Neural cell (in vitro differentiated cells): ENCODE results near the gene CDH6. TPM values are rescaled to one million over a fixed set of nuclear protein-coding genes. Genes with fewer than 3 reads are reported as not detected.

Experiments used
- H2AFZ ChIP-seq: fragments of 200-600, 300-800 bp; sonication (generic), shearing (Covaris generic); 2 replicates; pipeline ENCODE4 v1.6.0; 2014; ENCODE audit warnings: low read depth, mild to moderate bottlenecking, antibody characterized with exemption, low read length, moderate library complexity
- H3F3A ChIP-seq: fragments of 200-600 bp; shearing (Covaris generic); 2 replicates; pipeline ENCODE4 v1.6.1; 2016; ENCODE audit warnings: mild to moderate bottlenecking, moderate library complexity, mixed read lengths, antibody characterized with exemption, low read length; ENCODE audit not compliant: insufficient read depth, poor library complexity, severe bottlenecking
- H3K27ac ChIP-seq: fragments of 200-600, 300-800 bp; sonication (generic), shearing (Covaris generic); 2 replicates; pipeline ENCODE4 v1.5.1; 2014; ENCODE audit warnings: mild to moderate bottlenecking, low read length, moderate library complexity
- H3K27me3 ChIP-seq: fragments of 300-800, 200-600 bp; sonication (generic), shearing (Covaris generic); 2 replicates; pipeline ENCODE4 v1.6.0; 2014; ENCODE audit warnings: mild to moderate bottlenecking, low read depth, low read length, moderate library complexity; ENCODE audit not compliant: insufficient read depth
- H3K36me3 ChIP-seq: fragments of 300-800, 200-600 bp; sonication (generic), shearing (Covaris generic); 2 replicates; pipeline ENCODE4 v1.5.1; 2014; ENCODE audit warnings: mild to moderate bottlenecking, antibody characterized with exemption, low read length, moderate library complexity; ENCODE audit not compliant: insufficient read depth
- H3K4me2 ChIP-seq: fragments of 300-800, 200-600 bp; sonication (generic), shearing (Covaris generic); 2 replicates; pipeline ENCODE4 v1.6.0; 2014; ENCODE audit warnings: mild to moderate bottlenecking, low read length
- H3K4me3 ChIP-seq: fragments of 300-800, 200-600 bp; sonication (generic), shearing (Covaris generic); 2 replicates; pipeline ENCODE4 v1.5.1; 2014; ENCODE audit warnings: mild to moderate bottlenecking, low read length, moderate library complexity
- H3K79me2 ChIP-seq: fragments of 200-600 bp; shearing (Covaris generic); replicated peaks from 2 replicates; pipeline ENCODE4 v1.6.0; 2014; ENCODE audit warnings: mild to moderate bottlenecking, low read length, moderate library complexity; ENCODE audit not compliant: insufficient read depth
- H3K9ac ChIP-seq: fragments of 300-800, 200-600 bp; sonication (generic), shearing (Covaris generic); 2 replicates; pipeline ENCODE4 v1.6.1; 2016; ENCODE audit warnings: mild to moderate bottlenecking, low read length, mixed read lengths
- H3K9me2 ChIP-seq: fragments of 200-600 bp; shearing (Covaris generic); 2 replicates; pipeline ENCODE4 v1.6.1; 2016; ENCODE audit warnings: mild to moderate bottlenecking, low read length, mixed read lengths; ENCODE audit not compliant: insufficient read depth
- H3K9me3 ChIP-seq: fragments of 200-600, 300-800 bp; sonication (generic), shearing (Covaris generic); 2 replicates; pipeline ENCODE4 v1.6.1; 2016; ENCODE audit warnings: mild to moderate bottlenecking, mixed run types, low read length, moderate library complexity, mixed read lengths
- H4K20me1 ChIP-seq: fragments of 200-600 bp; shearing (Covaris generic); 2 replicates; pipeline ENCODE4 v1.6.1; 2016; ENCODE audit warnings: mild to moderate bottlenecking, mixed run types; ENCODE audit not compliant: insufficient read depth
- CTCF ChIP-seq: fragments of 450-650 bp; IDR thresholded peaks from 2 replicates; pipeline ENCODE4 v1.5.1; 2014; ENCODE audit warnings: antibody characterized with exemption, mild to moderate bottlenecking, moderate library complexity; ENCODE audit not compliant: poor library complexity, severe bottlenecking
- EP300 ChIP-seq: fragments of 450-650 bp; conservative IDR thresholded peaks from 2 replicates; pipeline ENCODE4 v1.6.1; 2014; ENCODE audit warnings: antibody characterized with exemption, mild to moderate bottlenecking, moderate library complexity; ENCODE audit not compliant: poor library complexity, severe bottlenecking
- EZH2 ChIP-seq: fragments of 200-600, 300-800 bp; shearing (Covaris generic), sonication (generic); IDR thresholded peaks from 2 replicates; pipeline ENCODE4 v1.6.1; 2014; ENCODE audit warnings: antibody characterized with exemption, low read length, borderline replicate concordance, mild to moderate bottlenecking; ENCODE audit not compliant: insufficient read depth, poor library complexity, severe bottlenecking
- MXI1 ChIP-seq: fragments of 450-650 bp; conservative IDR thresholded peaks from 2 replicates; pipeline ENCODE4 v1.6.1; 2014; ENCODE audit warnings: antibody characterized with exemption, mild to moderate bottlenecking; ENCODE audit not compliant: poor library complexity, severe bottlenecking
- POLR2AphosphoS5 ChIP-seq: IDR thresholded peaks from 2 replicates; pipeline ENCODE4 v1.6.1; 2012
- RAD21 ChIP-seq: fragments of 450-650 bp; conservative IDR thresholded peaks from 2 replicates; pipeline ENCODE4 v1.6.1; 2014; ENCODE audit warnings: antibody characterized with exemption, mild to moderate bottlenecking, moderate library complexity
- REST ChIP-seq: IDR thresholded peaks from 2 replicates; pipeline ENCODE4 v1.6.1; 2012; ENCODE audit warnings: borderline replicate concordance
- SMC3 ChIP-seq: fragments of 450-650 bp; conservative IDR thresholded peaks from 2 replicates; pipeline ENCODE4 v1.6.1; 2014; ENCODE audit warnings: antibody characterized with exemption, mild to moderate bottlenecking, moderate library complexity; ENCODE audit not compliant: poor library complexity
- TAF1 ChIP-seq: IDR thresholded peaks from 2 replicates; pipeline ENCODE4 v1.6.1; 2012; ENCODE audit warnings: low read depth
- polyA plus RNA-seq: library from polyadenylated mRNA; depleted of rRNA; stranded (reverse); fragments of >200 nt; gene quantifications from 2 replicates; pipeline ENCODE4 v1.2.3, GENCODE V29; 2014

CDH6 gene
- polyA plus RNA-seq, 1 donor from 2014 or later = 2.1 TPM

GRCh38 chr5:31347552-31347905 is 154.0 kb downstream of the CDH6 start:
- no peaks in the 10 kb centered on the region for H3K79me2 ChIP-seq
- H3K27me3 ChIP-seq = no peaks in the 10 kb centered on the region
- H4K20me1 ChIP-seq = no peaks in the 10 kb centered on the region
- H3K9me3 ChIP-seq = no peaks in the 10 kb centered on the region
- H3K4me2 ChIP-seq = no peak overlapping the region
- TF ChIP-seq EP300 (no peak), TAF1 (no peak), RAD21 (no peak), EZH2 (no peak)
- H3K9me2 ChIP-seq = no peaks in the 10 kb centered on the region
- H2AFZ ChIP-seq = no peak overlapping the region
- H3K9ac ChIP-seq = no peak overlapping the region
- H3F3A ChIP-seq = no peaks in the 10 kb centered on the region
- no peak overlapping the region for H3K27ac ChIP-seq
- no peak overlapping the region for H3K4me3 ChIP-seq
- H3K36me3 ChIP-seq = no peaks in the 10 kb centered on the region

- Histone ChIP-seq H3K9ac (no peak overlapping the region), H3K27ac (no peak overlapping the region), H3K27me3 (no peaks in the 10 kb centered on the region), H2AFZ (no peak overlapping the region), H3F3A (no peaks in the 10 kb centered on the region), H3K79me2 (no peaks in the 10 kb centered on the region), H3K9me2 (no peaks in the 10 kb centered on the region), H3K4me3 (no peak overlapping the region), H4K20me1 (no peaks in the 10 kb centered on the region), H3K36me3 (no peaks in the 10 kb centered on the region), H3K9me3 (no peaks in the 10 kb centered on the region), H3K4me2 (no peak overlapping the region)
- TF ChIP-seq RAD21 = no peak
- TF ChIP-seq REST = no peak
- no peak for TF ChIP-seq POLR2AphosphoS5
- no peak for TF ChIP-seq TAF1
Measured at GRCh38 chr5:31350395-31350794, 156.9 kb downstream of the CDH6 start.

- Histone ChIP-seq H3K79me2 (no peaks in the 10 kb centered on the region), H3F3A (no peaks in the 10 kb centered on the region), H4K20me1 (no peaks in the 10 kb centered on the region), H3K9me3 (no peaks in the 10 kb centered on the region), H3K27me3 (no peaks in the 10 kb centered on the region), H3K4me2 (no peak overlapping the region), H2AFZ (no peak overlapping the region), H3K27ac (no peak overlapping the region), H3K9me2 (no peaks in the 10 kb centered on the region), H3K4me3 (no peak overlapping the region), H3K36me3 (no peaks in the 10 kb centered on the region), H3K9ac (no peak overlapping the region)
- TF ChIP-seq REST (no peak), RAD21 (no peak), TAF1 (no peak), MXI1 (no peak), CTCF (no peak), POLR2AphosphoS5 (no peak), EZH2 (no peak), EP300 (no peak), SMC3 (no peak)
Measured at GRCh38 chr5:31355337-31355736, 161.9 kb downstream of the CDH6 start.
